ENCODE measurements around the gene RNF182. TPM values are rescaled to one million over a fixed set of nuclear protein-coding genes. Genes with fewer than 3 reads are reported as not detected.

Gene RNF182
- total RNA-seq, 1 donor from 2014 or later = not detected

- TF ChIP-seq CTCF (IDR thresholded peaks at IDR 0.05; ENCODE audit: insufficient read depth, low read length, severe bottlenecking) = no peak
- FAIRE-seq (no peak), DNase-seq (ENCODE audit: low read depth) (no peak)
- no peaks in the 10 kb centered on the region for H3K27me3 ChIP-seq (ENCODE audit: control insufficient read depth, insufficient read depth, low read length)
- no peaks in the 10 kb centered on the region for H3K36me3 ChIP-seq (ENCODE audit: control insufficient read depth, insufficient read depth, low read length)
- no peak overlapping the region for H3K4me3 ChIP-seq (ENCODE audit: low read depth, low read length)
These were observed 85.5 kb downstream of the RNF182 start for GRCh38 chr6:14010275-14010674.

DNA sequence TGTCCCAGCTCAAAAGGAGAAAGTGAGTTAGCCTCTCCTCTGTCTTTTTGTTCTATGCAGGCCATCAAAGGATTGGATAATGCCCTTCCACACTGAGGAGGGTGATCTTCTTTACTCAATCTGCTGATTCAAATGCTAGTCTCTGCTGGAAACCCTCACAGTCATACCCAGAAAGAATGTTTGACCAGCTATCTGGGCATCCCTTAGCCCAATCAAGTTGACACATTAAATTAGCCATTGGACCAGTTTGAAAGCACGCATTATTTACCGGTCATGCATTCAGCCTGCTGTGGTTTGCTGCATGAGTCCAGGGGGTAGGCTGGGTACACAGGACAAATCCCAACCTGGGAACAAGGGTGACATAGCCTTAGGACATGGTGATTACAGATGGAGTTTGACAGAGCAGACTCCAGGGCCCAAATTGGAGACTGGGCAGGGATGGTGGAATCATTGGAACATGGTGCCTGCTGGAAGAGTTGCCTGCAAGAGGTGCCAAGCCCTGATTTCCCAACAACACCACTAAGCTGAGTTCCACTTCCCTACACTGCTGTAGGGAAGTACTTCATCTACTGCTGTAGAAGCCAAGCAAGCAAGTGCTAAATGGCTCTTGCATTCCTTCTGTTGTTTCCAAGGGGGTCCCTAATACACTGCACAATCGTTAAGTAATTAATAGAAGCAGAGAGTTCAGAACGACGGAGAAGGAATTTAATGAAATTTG lies 87.7 kb downstream of the RNF182 start:
- no peak for TF ChIP-seq CTCF (IDR thresholded peaks at IDR 0.05; ENCODE audit: insufficient read depth, low read length, severe bottlenecking)
- DNase-seq (ENCODE audit: low read depth) (no peak), FAIRE-seq (no peak)

DNA sequence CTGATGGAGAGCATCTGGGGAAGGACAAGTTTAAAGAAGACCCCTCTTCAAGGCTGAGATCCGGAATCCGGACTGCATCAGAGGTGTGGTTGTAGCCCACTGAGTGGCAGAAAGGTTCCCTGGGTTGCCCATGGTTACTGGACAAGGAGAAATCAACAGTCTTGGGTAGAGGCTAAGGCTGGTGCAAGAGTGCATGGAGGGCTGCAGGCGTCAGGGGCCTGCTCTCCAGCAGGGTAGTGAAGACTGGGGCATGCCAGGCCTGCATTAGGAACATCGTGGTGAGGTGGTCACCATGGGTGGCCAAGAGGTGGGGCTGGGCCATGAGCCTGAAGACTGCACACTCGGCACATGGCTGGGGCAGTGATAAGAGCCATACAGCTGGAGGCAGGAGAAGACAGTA lies 91.2 kb downstream of the RNF182 start:
- no peak for DNase-seq (ENCODE audit: low read depth)
- TF ChIP-seq CTCF (IDR thresholded peaks at IDR 0.05; ENCODE audit: insufficient read depth, low read length, severe bottlenecking) = no peak
- Histone ChIP-seq H3K4me3 (ENCODE audit: low read depth, low read length) (no peak overlapping the region), H3K27me3 (ENCODE audit: control insufficient read depth, insufficient read depth, low read length) (no peaks in the 10 kb centered on the region), H3K36me3 (ENCODE audit: control insufficient read depth, insufficient read depth, low read length) (no peaks in the 10 kb centered on the region)
- no peak for FAIRE-seq

More for the DNA sequence above, 87.7 kb downstream of the RNF182 start:
- Histone ChIP-seq H3K4me3 (ENCODE audit: low read depth, low read length) (no peak overlapping the region), H3K27me3 (ENCODE audit: control insufficient read depth, insufficient read depth, low read length) (no peaks in the 10 kb centered on the region), H3K36me3 (ENCODE audit: control insufficient read depth, insufficient read depth, low read length) (no peaks in the 10 kb centered on the region)

- FAIRE-seq (no peak), DNase-seq (ENCODE audit: low read depth) (no peak)
- H3K4me3 ChIP-seq (ENCODE audit: low read depth, low read length) = no peak overlapping the region
- H3K36me3 ChIP-seq (ENCODE audit: control insufficient read depth, insufficient read depth, low read length) = no peaks in the 10 kb centered on the region
- no peaks in the 10 kb centered on the region for H3K27me3 ChIP-seq (ENCODE audit: control insufficient read depth, insufficient read depth, low read length)
- no peak for TF ChIP-seq CTCF (IDR thresholded peaks at IDR 0.05; ENCODE audit: insufficient read depth, low read length, severe bottlenecking)
These were observed 91.7 kb downstream of the RNF182 start for GRCh38 chr6:14016432-14016831.

GRCh38 chr6:14016935-14017625 lies 92.3 kb downstream of the RNF182 start:
- no peak for TF ChIP-seq CTCF (IDR thresholded peaks at IDR 0.05; ENCODE audit: insufficient read depth, low read length, severe bottlenecking)
- no peak for FAIRE-seq
- no peak overlapping the region for H3K4me3 ChIP-seq (ENCODE audit: low read depth, low read length)
- no peak for DNase-seq (ENCODE audit: low read depth)
- H3K36me3 ChIP-seq (ENCODE audit: control insufficient read depth, insufficient read depth, low read length) = no peaks in the 10 kb centered on the region
- no peaks in the 10 kb centered on the region for H3K27me3 ChIP-seq (ENCODE audit: control insufficient read depth, insufficient read depth, low read length)
